Prostate gland (tissue), 2 donors: Measurements from ENCODE around the gene RABGAP1L.

Source experiments
- POLR2A ChIP-seq: fragments of 450-650 bp; IDR thresholded peaks from one replicate; pipeline ENCODE4 v1.6.1; 2016; ENCODE audit warnings: antibody characterized with exemption, mild to moderate bottlenecking
- TF ChIP-seq, protein P1 (sequence below), 4 experiments: fragments of 200-600 bp in 2 of 4; fragments of 450-650 bp in 2 of 4; sonication (generic) in 2 of 4; IDR thresholded peaks; 1 replicate in 3 of 4; 2 replicates in 1 of 4; pipeline ENCODE4 v1.5.1; 2016 to 2019; ENCODE audit warnings: antibody characterized with exemption in 4 of 4, mild to moderate bottlenecking in 2 of 4, moderate library complexity in 2 of 4

DNA sequence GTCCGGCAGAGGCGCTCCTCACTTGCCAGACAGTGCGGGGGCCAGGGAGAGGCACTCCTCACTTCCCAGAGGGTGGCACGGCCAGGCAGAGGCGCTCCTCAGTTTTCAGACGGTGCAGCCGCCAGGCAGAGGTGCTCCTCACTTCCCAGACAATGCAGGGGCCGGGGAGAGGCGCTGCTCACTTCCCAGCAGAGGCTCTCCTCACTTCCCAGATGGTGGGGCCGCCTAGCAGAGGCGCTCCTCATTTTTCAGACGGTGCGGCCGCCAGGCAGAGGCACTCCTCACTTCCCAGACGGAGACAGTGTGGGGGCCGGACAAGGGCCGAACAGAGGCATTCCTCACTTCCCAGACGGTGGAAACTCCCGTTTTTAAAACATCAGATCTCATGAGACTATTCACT lies 602.0 kb downstream of the RABGAP1L start:
- TF ChIP-seq, protein P1, sequence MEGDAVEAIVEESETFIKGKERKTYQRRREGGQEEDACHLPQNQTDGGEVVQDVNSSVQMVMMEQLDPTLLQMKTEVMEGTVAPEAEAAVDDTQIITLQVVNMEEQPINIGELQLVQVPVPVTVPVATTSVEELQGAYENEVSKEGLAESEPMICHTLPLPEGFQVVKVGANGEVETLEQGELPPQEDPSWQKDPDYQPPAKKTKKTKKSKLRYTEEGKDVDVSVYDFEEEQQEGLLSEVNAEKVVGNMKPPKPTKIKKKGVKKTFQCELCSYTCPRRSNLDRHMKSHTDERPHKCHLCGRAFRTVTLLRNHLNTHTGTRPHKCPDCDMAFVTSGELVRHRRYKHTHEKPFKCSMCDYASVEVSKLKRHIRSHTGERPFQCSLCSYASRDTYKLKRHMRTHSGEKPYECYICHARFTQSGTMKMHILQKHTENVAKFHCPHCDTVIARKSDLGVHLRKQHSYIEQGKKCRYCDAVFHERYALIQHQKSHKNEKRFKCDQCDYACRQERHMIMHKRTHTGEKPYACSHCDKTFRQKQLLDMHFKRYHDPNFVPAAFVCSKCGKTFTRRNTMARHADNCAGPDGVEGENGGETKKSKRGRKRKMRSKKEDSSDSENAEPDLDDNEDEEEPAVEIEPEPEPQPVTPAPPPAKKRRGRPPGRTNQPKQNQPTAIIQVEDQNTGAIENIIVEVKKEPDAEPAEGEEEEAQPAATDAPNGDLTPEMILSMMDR (IDR thresholded peaks at IDR 0.05) = no peak
- TF ChIP-seq POLR2A = no peak
